HFFc6 (cell line): ENCODE results near the gene RS1. TPM values are rescaled to one million over a fixed set of nuclear protein-coding genes. Genes with fewer than 3 reads are reported as not detected.

Experiments used
- DNase-seq: peaks from one replicate; pipeline ENCODE4 v3.0.0-alpha.2; 2018
- H3K27ac Mint-ChIP-seq: 2 replicates; pipeline ENCODE4 v1.8.0; 2020; ENCODE audit warnings: mild to moderate bottlenecking, mixed read lengths
- H3K27me3 Mint-ChIP-seq: 2 replicates; pipeline ENCODE4 v1.8.0; 2021; ENCODE audit warnings: mild to moderate bottlenecking, moderate library complexity, mixed read lengths; ENCODE audit not compliant: insufficient read depth
- H3K36me3 Mint-ChIP-seq: 2 replicates; pipeline ENCODE4 v1.8.0; 2021; ENCODE audit warnings: low read depth, mixed read lengths
- H3K4me1 Mint-ChIP-seq: 2 replicates; pipeline ENCODE4 v1.8.0; 2020; ENCODE audit warnings: low read depth, mixed read lengths
- H3K4me3 Mint-ChIP-seq: 2 replicates; pipeline ENCODE4 v1.8.0; 2020; ENCODE audit warnings: mild to moderate bottlenecking, moderate library complexity, mixed read lengths
- H3K9me3 Mint-ChIP-seq: 2 replicates; pipeline ENCODE4 v1.8.0; 2020; ENCODE audit warnings: mild to moderate bottlenecking, mixed read lengths
- CTCF ChIP-seq: fragments of 200-600 bp; sonication (generic); IDR thresholded peaks from 2 replicates; pipeline ENCODE4 v1.5.0; 2021; ENCODE audit warnings: antibody characterized with exemption, mild to moderate bottlenecking
- total RNA-seq, 6 experiments: library from RNA; stranded (reverse); fragmentation: NEBNext Ultra II Directional; extraction: Animal tissue kit (Norgen Biotek cat#: 25700); gene quantifications; 2 replicates in 1 of 6; 3 replicates in 5 of 6; pipeline ENCODE4 v1.2.3, GENCODE V29; 2021

The RS1 gene
- total RNA-seq, 6 experiments from 2014 or later: not detected

GRCh38 chrX:18650662-18651061, 21.2 kb downstream of the RS1 start:
- Mint-ChIP-seq H3K4me1 (no peaks in the 10 kb centered on the region), H3K27ac (no peak overlapping the region), H3K36me3 (no peaks in the 10 kb centered on the region), H3K27me3 (peaks cover 1% of the 10 kb centered on the region; the same call in 1 of the 2 replicates), H3K4me3 (no peak overlapping the region), H3K9me3 (no peaks in the 10 kb centered on the region)
- no peak for DNase-seq
- no peak for TF ChIP-seq CTCF

- Mint-ChIP-seq H3K27me3 (peaks cover 5% of the 10 kb centered on the region; the same call in 1 of the 2 replicates), H3K36me3 (no peaks in the 10 kb centered on the region), H3K4me3 (no peak overlapping the region), H3K9me3 (no peaks in the 10 kb centered on the region), H3K27ac (no peak overlapping the region), H3K4me1 (no peaks in the 10 kb centered on the region)
- DNase-seq: no peak
- no peak for TF ChIP-seq CTCF
Measured at GRCh38 chrX:18649498-18649951, 22.4 kb downstream of the RS1 start.

- no peaks in the 10 kb centered on the region for H3K4me1 Mint-ChIP-seq
- peaks cover 6% of the 10 kb centered on the region for H3K27me3 Mint-ChIP-seq
- no peak overlapping the region for H3K4me3 Mint-ChIP-seq
- no peak overlapping the region for H3K27ac Mint-ChIP-seq
- H3K36me3 Mint-ChIP-seq: no peaks in the 10 kb centered on the region
- no peak for TF ChIP-seq CTCF
- H3K9me3 Mint-ChIP-seq: no peaks in the 10 kb centered on the region
- no peak for DNase-seq
Measured at GRCh38 chrX:18647621-18648020, 24.3 kb downstream of the RS1 start.

GRCh38 chrX:18643853-18644252, 28.1 kb downstream of the RS1 start:
- Mint-ChIP-seq H3K36me3 (no peaks in the 10 kb centered on the region), H3K27me3 (peaks cover 6% of the 10 kb centered on the region), H3K27ac (no peak overlapping the region), H3K4me1 (no peaks in the 10 kb centered on the region), H3K9me3 (no peaks in the 10 kb centered on the region), H3K4me3 (no peak overlapping the region)
- TF ChIP-seq CTCF: no peak
- DNase-seq: no peak

GRCh38 chrX:18643243-18643642, 28.7 kb downstream of the RS1 start:
- H3K4me1 Mint-ChIP-seq: no peaks in the 10 kb centered on the region
- no peak overlapping the region for H3K4me3 Mint-ChIP-seq
- no peaks in the 10 kb centered on the region for H3K9me3 Mint-ChIP-seq
- TF ChIP-seq CTCF: no peak
- DNase-seq: no peak
- H3K27me3 Mint-ChIP-seq: peaks cover 6% of the 10 kb centered on the region
- H3K36me3 Mint-ChIP-seq: no peaks in the 10 kb centered on the region
- H3K27ac Mint-ChIP-seq: no peak overlapping the region

GRCh38 chrX:18640686-18641085, 31.2 kb downstream of the RS1 start:
- no peak for DNase-seq
- H3K4me1 Mint-ChIP-seq: no peaks in the 10 kb centered on the region
- H3K36me3 Mint-ChIP-seq: no peaks in the 10 kb centered on the region
- no peak overlapping the region for H3K4me3 Mint-ChIP-seq
- H3K27me3 Mint-ChIP-seq: peaks cover 6% of the 10 kb centered on the region
- no peak overlapping the region for H3K27ac Mint-ChIP-seq
- no peak for TF ChIP-seq CTCF
- no peaks in the 10 kb centered on the region for H3K9me3 Mint-ChIP-seq
